Measurements from ENCODE around the gene P2RX6. TPM values are rescaled to one million over a fixed set of nuclear protein-coding genes. Genes with fewer than 3 reads are reported as not detected.

The P2RX6 gene
- total and polyA plus RNA-seq, 2 experiments from 2014 or later, result not detected

GRCh38 chr22:21067075-21067900 lies 52.3 kb downstream of the P2RX6 start:
- H3K4me3 Mint-ChIP-seq, result no peak overlapping the region
- H3K4me1 ChIP-seq (ENCODE audit: insufficient read depth), result no peaks in the 10 kb centered on the region
- peaks cover 7% of the 10 kb centered on the region for H3K27me3 Mint-ChIP-seq (ENCODE audit: insufficient read depth, low read depth, poor library complexity)
- no peaks in the 10 kb centered on the region for H3K4me1 Mint-ChIP-seq
- TF ChIP-seq EZH2 (IDR thresholded peaks at IDR 0.05; ENCODE audit: low read depth, unreplicated experiment), result no peak
- TF ChIP-seq NANOG (IDR thresholded peaks at IDR 0.05; ENCODE audit: borderline replicate concordance), result no peak
- TF ChIP-seq CTCF (conservative IDR thresholded peaks at IDR 0.05; ENCODE audit: low read depth in 2 of 2), result no peak
- no peak overlapping the region for H3K4me2 ChIP-seq
- H3F3A ChIP-seq (replicated peaks; ENCODE audit: low read depth), result no peaks in the 10 kb centered on the region
- H4K20me1 ChIP-seq (replicated peaks; ENCODE audit: insufficient read depth), result no peaks in the 10 kb centered on the region
- H3K9me3 Mint-ChIP-seq, result peaks cover 2% of the 10 kb centered on the region; the same call in 2 of the 3 replicates
- H3K36me3 ChIP-seq (ENCODE audit: insufficient read depth), result no peaks in the 10 kb centered on the region
- ATAC-seq, result no peak
- no peaks in the 10 kb centered on the region for H3K27me3 ChIP-seq (ENCODE audit: insufficient read depth)
- no peak overlapping the region for H2AFZ ChIP-seq
- H3K27ac Mint-ChIP-seq, result no peak overlapping the region
- no peaks in the 10 kb centered on the region; the same call in 2 of the 3 replicates for H3K36me3 Mint-ChIP-seq (ENCODE audit: low read depth)
- H3K27ac ChIP-seq (ENCODE audit: low read depth), result no peak overlapping the region
- no peaks in the 10 kb centered on the region for H3K9me2 ChIP-seq (ENCODE audit: insufficient read depth)
- DNase-seq (ENCODE audit: low spot score), result no peak
- H3K4me3 ChIP-seq, result no peak overlapping the region
- H3K79me2 ChIP-seq (replicated peaks; ENCODE audit: insufficient read depth), result no peaks in the 10 kb centered on the region

- Histone ChIP-seq H3K79me2 (replicated peaks; ENCODE audit: insufficient read depth) (no peaks in the 10 kb centered on the region), H3K9me2 (ENCODE audit: insufficient read depth) (no peaks in the 10 kb centered on the region), H3K27me3 (ENCODE audit: insufficient read depth) (no peaks in the 10 kb centered on the region), H3K4me2 (no peak overlapping the region), H3F3A (replicated peaks; ENCODE audit: low read depth) (no peaks in the 10 kb centered on the region), H3K4me1 (ENCODE audit: insufficient read depth) (no peaks in the 10 kb centered on the region), H3K27ac (ENCODE audit: low read depth) (no peak overlapping the region), H4K20me1 (replicated peaks; ENCODE audit: insufficient read depth) (no peaks in the 10 kb centered on the region), H3K36me3 (ENCODE audit: insufficient read depth) (no peaks in the 10 kb centered on the region), H3K4me3 (no peak overlapping the region), H2AFZ (no peak overlapping the region)
- Mint-ChIP-seq H3K27ac (no peak overlapping the region), H3K4me3 (no peak overlapping the region), H3K27me3 (ENCODE audit: insufficient read depth, low read depth, poor library complexity) (peaks cover 2% of the 10 kb centered on the region), H3K9me3 (peaks cover 2% of the 10 kb centered on the region; the same call in 1 of the 3 replicates), H3K36me3 (ENCODE audit: low read depth) (no peaks in the 10 kb centered on the region; the same call in 2 of the 3 replicates), H3K4me1 (no peaks in the 10 kb centered on the region)
- ATAC-seq, result no peak
- no peak for DNase-seq (ENCODE audit: low spot score)
- TF ChIP-seq POLR2AphosphoS5 (IDR thresholded peaks at IDR 0.05; ENCODE audit: low read depth) (no peak), CREB1 (CRISPR knock-in tag; IDR thresholded peaks at IDR 0.05; ENCODE audit: low read depth) (no peak), ZNF462 (CRISPR knock-in tag; IDR thresholded peaks at IDR 0.05) (no peak), REST (IDR thresholded peaks at IDR 0.05; ENCODE audit: unreplicated experiment) (no peak)
Measured at GRCh38 chr22:21067901-21068680, 53.1 kb downstream of the P2RX6 start.
